Keratinocyte (primary cell): ENCODE results near the gene NFYA. TPM values are rescaled to one million over a fixed set of nuclear protein-coding genes. Genes with fewer than 3 reads are reported as not detected.
A peak's percentile ranks its signal among the peaks of the same experiment; 100 is the strongest.

Source experiments
- DNase-seq: peaks from one replicate; pipeline ENCODE4 v3.0.0-alpha.2; 2011; ENCODE audit warnings: low read depth, missing footprints, low spot score
- FAIRE-seq: peaks from 2 replicates; lab custom pipeline; 2011; peaks lifted over from hg19 to GRCh38; lab: Jason Lieb, UNC
- H2AFZ ChIP-seq: 2 replicates; pipeline ENCODE4 v1.6.0; 2012; ENCODE audit warnings: low read length, control low read depth, inconsistent platforms; ENCODE audit not compliant: control insufficient read depth
- H3K27ac ChIP-seq: 2 replicates; pipeline ENCODE4 v1.5.1; 2011; ENCODE audit warnings: low read length; ENCODE audit not compliant: control insufficient read depth, insufficient read depth
- H3K27me3 ChIP-seq: 3 replicates; pipeline ENCODE4 v1.6.0; 2011; ENCODE audit warnings: low read length; ENCODE audit not compliant: control insufficient read depth, insufficient read depth; ENCODE audit errors: extremely low read depth
- H3K36me3 ChIP-seq, 2 experiments: 2 replicates in 1 of 2; 3 replicates in 1 of 2; pipeline ENCODE4 v1.5.1; 2011; ENCODE audit warnings: low read length in 2 of 2, mild to moderate bottlenecking in 1 of 2; ENCODE audit not compliant: control insufficient read depth in 2 of 2, insufficient read depth in 2 of 2; ENCODE audit errors: extremely low read depth in 1 of 2
- H3K4me1 ChIP-seq: 3 replicates; pipeline ENCODE4 v1.5.1; 2011; ENCODE audit warnings: low read length; ENCODE audit not compliant: control insufficient read depth, insufficient read depth; ENCODE audit errors: extremely low read depth
- H3K4me2 ChIP-seq: 3 replicates; pipeline ENCODE4 v1.6.0; 2011; ENCODE audit warnings: low read depth, low read length; ENCODE audit not compliant: control insufficient read depth, insufficient read depth; ENCODE audit errors: extremely low read depth
- H3K4me3 ChIP-seq, 3 experiments: fragments of 200-600 bp in 1 of 3; sonication (generic) in 1 of 3; 2 replicates in 2 of 3; 3 replicates in 1 of 3; pipeline ENCODE4 v1.5.1; 2011 to 2016; ENCODE audit warnings: low read length in 3 of 3, mild to moderate bottlenecking in 3 of 3, control low read depth in 2 of 3, inconsistent platforms in 1 of 3, low read depth in 1 of 3, mixed read lengths in 1 of 3, mixed run types in 1 of 3, moderate library complexity in 1 of 3; ENCODE audit not compliant: control insufficient read depth in 2 of 3, insufficient read depth in 2 of 3; ENCODE audit errors: extremely low read depth in 1 of 3
- H3K79me2 ChIP-seq: 2 replicates; pipeline ENCODE4 v1.6.0; 2012; ENCODE audit warnings: low read length; ENCODE audit not compliant: control insufficient read depth, insufficient read depth
- H3K9ac ChIP-seq: 3 replicates; pipeline ENCODE4 v1.6.0; 2011; ENCODE audit warnings: low read length; ENCODE audit not compliant: control insufficient read depth, insufficient read depth; ENCODE audit errors: extremely low read depth
- H3K9me1 ChIP-seq: 3 replicates; pipeline ENCODE4 v1.6.0; 2011; ENCODE audit warnings: low read length; ENCODE audit not compliant: control insufficient read depth, insufficient read depth; ENCODE audit errors: extremely low read depth
- H3K9me3 ChIP-seq: 2 replicates; pipeline ENCODE4 v1.5.1; 2012; ENCODE audit warnings: low read depth, low read length; ENCODE audit not compliant: control insufficient read depth
- H4K20me1 ChIP-seq: 3 replicates; pipeline ENCODE4 v1.6.0; 2011; ENCODE audit warnings: low read length; ENCODE audit not compliant: control insufficient read depth, insufficient read depth; ENCODE audit errors: extremely low read depth
- CTCF ChIP-seq, 3 experiments: IDR thresholded peaks in 1 of 3; conservative IDR thresholded peaks in 1 of 3; optimal IDR thresholded peaks in 1 of 3; 2 replicates in 2 of 3; 3 replicates in 1 of 3; pipeline versions ENCODE3 to v1.5.1; 2011; ENCODE audit warnings: low read length in 3 of 3, mild to moderate bottlenecking in 3 of 3, moderate library complexity in 2 of 3, control low read depth in 1 of 3, inconsistent platforms in 1 of 3; ENCODE audit not compliant: insufficient read depth in 2 of 3; ENCODE audit errors: extremely low read depth in 1 of 3
- EZH2 ChIP-seq: IDR thresholded peaks from one replicate; pipeline ENCODE4 v1.6.1; 2012; ENCODE audit warnings: inconsistent platforms, mild to moderate bottlenecking, low read length, moderate library complexity
- dilution Hi-C: fragments of 300-500 bp; cut with MboI; formaldehyde crosslinking; loops from one replicate; pipeline ENCODE4 v1.7.0; 2020; ENCODE audit warnings: low sequenced_read_pairs; ENCODE audit not compliant: extremely low pct_ligation_motif_present
- polyA plus RNA-seq, 5 experiments: library from polyadenylated mRNA; depleted of rRNA in 3 of 5; stranded (reverse) in 3 of 5; stranded (forward) in 1 of 5; unstranded in 1 of 5; fragments of >200 nt; gene quantifications; 1 replicate in 1 of 5; 2 replicates in 3 of 5; 3 replicates in 1 of 5; pipeline versions ENCODE4 v1.2.1 to v1.2.3, GENCODE V29; 2011 to 2012; ENCODE audit warnings: missing spikeins in 2 of 5, low read depth in 1 of 5, low replicate concordance in 1 of 5

The NFYA gene
- polyA plus RNA-seq, 1 donor (not counting 4 experiments of a cell fraction or from before 2014, with no cell fraction given), result 17.1 TPM

GRCh38 chr6:41027799-41028560, 44.8 kb upstream of the NFYA start:
- dilution Hi-C loops, result no loop called here
- H3K27ac ChIP-seq, result peak overlapping the region; percentile 44
- FAIRE-seq, result no peak

GRCh38 chr6:41028561-41029412, 44.0 kb upstream of the NFYA start:
- dilution Hi-C loops, result no loop called here
- no peaks in the 10 kb centered on the region for H3K9me3 ChIP-seq
- no peaks in the 10 kb centered on the region for H3K9me1 ChIP-seq
- H3K4me1 ChIP-seq, result peaks cover 22% of the 10 kb centered on the region
- TF ChIP-seq EZH2, result no peak
- TF ChIP-seq CTCF (optimal IDR thresholded peaks at IDR 0.05 in 1 of 3, IDR thresholded peaks at IDR 0.05 in 1 of 3, conservative IDR thresholded peaks at IDR 0.05 in 1 of 3; ENCODE audit: extremely low read depth in 1 of 3, insufficient read depth in 2 of 3, low read length in 3 of 3), result no peak
- H3K9ac ChIP-seq, result peak overlapping the region; percentile 73
- H3K4me3 ChIP-seq, result peak overlapping the region; percentile 20 to 68 (median 45)
- H3K36me3 ChIP-seq, result no peaks in the 10 kb centered on the region
- H3K79me2 ChIP-seq, result no peaks in the 10 kb centered on the region
- H3K27ac ChIP-seq, result peak overlapping the region; percentile 44
- H4K20me1 ChIP-seq, result no peaks in the 10 kb centered on the region
- H3K4me2 ChIP-seq, result peak overlapping the region; percentile 82
- no peak for FAIRE-seq
- no peaks in the 10 kb centered on the region for H3K27me3 ChIP-seq
- H2AFZ ChIP-seq, result peak overlapping the region; percentile 95
- no peak for DNase-seq

More at GRCh38 chr6:41027799-41028560, 44.8 kb upstream of the NFYA start:
- Histone ChIP-seq H3K9me3 (no peaks in the 10 kb centered on the region), H3K9me1 (no peaks in the 10 kb centered on the region), H3K36me3 (no peaks in the 10 kb centered on the region), H3K27me3 (no peaks in the 10 kb centered on the region), H3K79me2 (no peaks in the 10 kb centered on the region), H3K4me2 (peak overlapping the region; percentile 82), H2AFZ (peak overlapping the region; percentile 95), H3K4me3 (peak overlapping the region; percentile 20 to 68 (median 45)), H3K9ac (peak overlapping the region; percentile 73), H3K4me1 (peaks cover 30% of the 10 kb centered on the region), H4K20me1 (no peaks in the 10 kb centered on the region)
- DNase-seq, result no peak
- TF ChIP-seq EZH2 (no peak), CTCF (optimal IDR thresholded peaks at IDR 0.05 in 1 of 3, IDR thresholded peaks at IDR 0.05 in 1 of 3, conservative IDR thresholded peaks at IDR 0.05 in 1 of 3; ENCODE audit: extremely low read depth in 1 of 3, insufficient read depth in 2 of 3, low read length in 3 of 3) (peak; percentile 74 to 96 (median 96))
